Smooth muscle cell (in vitro differentiated cells): ENCODE measurements around the gene PCNX3. TPM values are rescaled to one million over a fixed set of nuclear protein-coding genes. Genes with fewer than 3 reads are reported as not detected.

Source experiments
- DNase-seq: peaks from one replicate; lab custom pipeline; 2025; ENCODE audit not compliant: unreplicated experiment; lab: John Stamatoyannopoulos, UW
- H2AFZ ChIP-seq: fragments of 200-600 bp; sonication (generic); 2 replicates; pipeline ENCODE4 v1.6.0; 2016; ENCODE audit warnings: antibody characterized with exemption, low read depth, mild to moderate bottlenecking
- H3F3A ChIP-seq: fragments of 200-600 bp; sonication (generic); 2 replicates; pipeline ENCODE4 v1.6.0; 2017; ENCODE audit warnings: antibody characterized with exemption, low read depth
- H3K27ac ChIP-seq: fragments of 200-600 bp; sonication (generic); 2 replicates; pipeline ENCODE4 v1.5.1; 2016; ENCODE audit warnings: low read depth, mild to moderate bottlenecking
- H3K27me3 ChIP-seq: fragments of 200-600 bp; sonication (generic); 2 replicates; pipeline ENCODE4 v1.6.1; 2016; ENCODE audit warnings: low read depth, mild to moderate bottlenecking
- H3K36me3 ChIP-seq: fragments of 200-600 bp; sonication (generic); 2 replicates; pipeline ENCODE4 v1.5.1; 2016; ENCODE audit warnings: low read depth
- H3K4me1 ChIP-seq: fragments of 200-600 bp; sonication (generic); 2 replicates; pipeline ENCODE4 v1.5.1; 2016; ENCODE audit warnings: low read depth
- H3K4me2 ChIP-seq: fragments of 200-600 bp; sonication (generic); 2 replicates; pipeline ENCODE4 v1.6.0; 2016; ENCODE audit warnings: mild to moderate bottlenecking
- H3K4me3 ChIP-seq: fragments of 200-600 bp; sonication (generic); 2 replicates; pipeline ENCODE4 v1.5.1; 2016; ENCODE audit warnings: mild to moderate bottlenecking
- H3K79me2 ChIP-seq: fragments of 200-600 bp; sonication (generic); 2 replicates; pipeline ENCODE4 v1.6.0; 2016; ENCODE audit warnings: low read depth, mild to moderate bottlenecking
- H3K9ac ChIP-seq: fragments of 200-600 bp; sonication (generic); 2 replicates; pipeline ENCODE4 v1.6.0; 2016; ENCODE audit warnings: low read depth
- H3K9me3 ChIP-seq: fragments of 200-600 bp; sonication (generic); replicated peaks from 2 replicates; pipeline ENCODE4 v1.5.1; 2016; ENCODE audit warnings: low read depth
- H4K20me1 ChIP-seq: fragments of 200-600 bp; sonication (generic); 2 replicates; pipeline ENCODE4 v1.6.0; 2016; ENCODE audit warnings: low read depth
- CTCF ChIP-seq: fragments of 200-600 bp; sonication (generic); IDR thresholded peaks from 2 replicates; pipeline ENCODE4 v1.5.1; 2017; ENCODE audit warnings: borderline replicate concordance, mild to moderate bottlenecking, antibody characterized with exemption; ENCODE audit not compliant: insufficient read depth, poor library complexity, severe bottlenecking
- WGBS: methylation state at CpG from one replicate; pipeline ENCODE4 v1.1.7; 2016; ENCODE audit warnings: low lambda C conversion rate; 5-methylcytosine and 5-hydroxymethylcytosine counted together
- polyA plus RNA-seq: library from polyadenylated mRNA; unstranded; fragments of >200 nt; fragmentation: Nextera tagmentation; extraction: Ambion mirVana; gene quantifications from 2 replicates; pipeline ENCODE4 v1.2.1, GENCODE V29; 2016
- total RNA-seq: library from RNA; depleted of rRNA; stranded (reverse); fragments of >200 nt; gene quantifications from 2 replicates; pipeline ENCODE4 v1.2.3, GENCODE V29; 2014

PCNX3 gene
- total and polyA plus RNA-seq, 2 experiments from 2014 or later = 17.5 to 18.3 TPM

DNA sequence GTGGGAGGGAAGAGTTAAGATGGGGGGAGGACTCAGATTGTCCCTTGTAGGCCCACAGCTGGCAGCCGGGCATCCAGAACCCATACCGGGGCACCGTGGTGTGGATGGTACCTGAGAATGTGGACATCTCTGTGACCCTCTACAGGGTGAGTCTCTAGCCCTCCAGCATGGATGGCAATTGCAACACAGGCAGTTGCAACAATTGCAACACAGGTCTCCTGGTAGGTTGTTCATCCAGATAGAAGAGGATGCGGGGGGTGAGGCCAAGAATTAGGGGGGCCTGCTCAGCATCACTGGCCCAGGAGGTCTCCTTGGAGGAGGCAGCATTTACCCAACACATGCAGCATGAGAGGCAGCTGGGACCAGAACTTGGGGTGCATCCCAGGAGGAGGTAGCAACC is 36.3 kb upstream of the PCNX3 start:
- no peaks in the 10 kb centered on the region for H3K9me3 ChIP-seq
- 97% methylated on average over 4 of the region's 4 CpGs for WGBS
- H3K4me2 ChIP-seq = no peak overlapping the region
- H3K4me3 ChIP-seq = no peak overlapping the region
- H3K36me3 ChIP-seq = no peaks in the 10 kb centered on the region
- H4K20me1 ChIP-seq = peaks cover 7% of the 10 kb centered on the region
- H3K27ac ChIP-seq = no peak overlapping the region
- DNase-seq = no peak
- H3K9ac ChIP-seq = no peak overlapping the region
- no peaks in the 10 kb centered on the region for H3K79me2 ChIP-seq
- H3K4me1 ChIP-seq = peaks cover 6% of the 10 kb centered on the region
- H2AFZ ChIP-seq = no peak overlapping the region
- no peaks in the 10 kb centered on the region for H3K27me3 ChIP-seq
- peaks cover 12% of the 10 kb centered on the region for H3F3A ChIP-seq
- TF ChIP-seq CTCF = no peak

- Histone ChIP-seq H3K79me2 (no peaks in the 10 kb centered on the region), H3K36me3 (no peaks in the 10 kb centered on the region), H3K9ac (no peak overlapping the region), H3F3A (peaks cover 7% of the 10 kb centered on the region), H2AFZ (no peak overlapping the region), H3K27ac (no peak overlapping the region), H3K4me1 (peaks cover 6% of the 10 kb centered on the region), H3K9me3 (no peaks in the 10 kb centered on the region), H3K27me3 (peaks cover 4% of the 10 kb centered on the region), H3K4me2 (no peak overlapping the region), H4K20me1 (peaks cover 7% of the 10 kb centered on the region), H3K4me3 (no peak overlapping the region)
- 96% methylated on average over 19 of the region's 19 CpGs for WGBS
- DNase-seq = no peak
- no peak for TF ChIP-seq CTCF
Observed at GRCh38 chr11:65580031-65580692, 35.4 kb upstream of the PCNX3 start.

DNA sequence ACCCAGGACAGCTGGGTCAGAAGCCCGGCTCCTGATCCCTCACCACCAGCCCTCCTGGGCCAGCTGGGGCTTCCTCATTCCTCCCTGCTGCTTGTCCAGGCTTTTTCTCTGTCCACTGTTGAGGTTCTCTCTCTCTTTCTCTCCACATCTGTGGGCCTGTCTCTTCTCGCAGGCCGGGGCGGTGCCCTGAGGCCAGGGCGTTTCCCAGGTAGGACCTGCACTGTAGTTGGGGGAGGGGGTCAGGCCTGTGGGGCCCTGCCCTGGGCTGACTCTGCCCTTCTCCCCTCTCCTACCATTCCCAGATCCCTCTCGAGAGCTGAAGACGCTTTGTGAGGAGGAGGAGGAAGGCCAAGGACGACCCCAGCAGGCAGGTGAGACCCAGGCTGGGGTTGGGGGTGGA is 34.8 kb upstream of the PCNX3 start:
- Histone ChIP-seq H3K9ac (no peak overlapping the region), H3K4me1 (peaks cover 6% of the 10 kb centered on the region), H3K4me3 (no peak overlapping the region), H3K4me2 (no peak overlapping the region), H3K79me2 (no peaks in the 10 kb centered on the region), H4K20me1 (peaks cover 7% of the 10 kb centered on the region), H3K27me3 (peaks cover 4% of the 10 kb centered on the region), H3K27ac (no peak overlapping the region), H3K9me3 (no peaks in the 10 kb centered on the region), H2AFZ (no peak overlapping the region), H3F3A (peaks cover 5% of the 10 kb centered on the region), H3K36me3 (no peaks in the 10 kb centered on the region)
- no peak for DNase-seq
- 86% methylated on average over 8 of the region's 8 CpGs for WGBS
- no peak for TF ChIP-seq CTCF

GRCh38 chr11:65581928-65582327 is 33.6 kb upstream of the PCNX3 start:
- no peak overlapping the region for H2AFZ ChIP-seq
- WGBS = 91% methylated on average over 3 of the region's 3 CpGs

More at GRCh38 chr11:65581928-65582327, 33.6 kb upstream of the PCNX3 start:
- Histone ChIP-seq H3K79me2 (no peaks in the 10 kb centered on the region), H4K20me1 (peaks cover 7% of the 10 kb centered on the region), H3K27me3 (peaks cover 4% of the 10 kb centered on the region), H3K9ac (no peak overlapping the region), H3K27ac (no peak overlapping the region), H3K4me2 (no peak overlapping the region), H3K9me3 (no peaks in the 10 kb centered on the region), H3K36me3 (no peaks in the 10 kb centered on the region), H3K4me1 (no peaks in the 10 kb centered on the region), H3K4me3 (no peak overlapping the region), H3F3A (no peaks in the 10 kb centered on the region)
- no peak for DNase-seq
- TF ChIP-seq CTCF = no peak
